OCI-LY1 (cell line): ENCODE measurements around the gene TEX9.
"Not testable (repeated sequence)": the region's sequence is repeated elsewhere in the genome, so short reads cannot be mapped to it uniquely, and the experiment has no call there.

Experiments
- EZH2 ChIP-seq: fragments of 200-600 bp; sonication (generic), shearing (Covaris generic); IDR thresholded peaks from 2 replicates; pipeline ENCODE4 v1.8.0; 2017; ENCODE audit warnings: borderline replicate concordance, mixed run types, mild to moderate bottlenecking, antibody characterized with exemption, low read length, moderate library complexity, mixed read lengths
- TF ChIP-seq, protein P1 (sequence below): fragments of 200-600 bp; sonication (generic), shearing (Covaris generic); IDR thresholded peaks from 2 replicates; pipeline ENCODE4 v1.5.1; 2017; ENCODE audit warnings: mild to moderate bottlenecking, antibody characterized with exemption, low read length, moderate library complexity, mixed read lengths

DNA sequence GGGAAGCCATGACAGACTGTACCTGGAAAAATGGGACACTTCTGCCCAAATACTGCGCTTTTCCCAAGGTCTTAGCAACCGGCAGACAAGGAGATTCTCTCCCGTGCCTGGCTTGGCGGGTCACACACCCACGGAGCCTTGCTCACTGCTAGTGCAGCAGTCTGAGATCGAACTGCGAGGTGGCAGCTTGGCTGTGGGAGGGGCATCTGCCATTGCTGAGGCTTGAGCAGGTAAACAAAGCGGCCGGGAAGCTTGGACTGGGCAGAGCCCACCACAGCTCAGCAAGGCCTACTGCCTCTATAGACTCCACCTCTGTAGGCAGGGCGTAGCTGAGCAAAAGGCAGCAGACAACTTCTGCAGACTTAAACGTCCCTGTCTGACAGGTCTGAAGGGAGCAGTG, 34.0 kb downstream of the TEX9 start:
- not testable (repeated sequence) for TF ChIP-seq EZH2
- TF ChIP-seq, protein P1, sequence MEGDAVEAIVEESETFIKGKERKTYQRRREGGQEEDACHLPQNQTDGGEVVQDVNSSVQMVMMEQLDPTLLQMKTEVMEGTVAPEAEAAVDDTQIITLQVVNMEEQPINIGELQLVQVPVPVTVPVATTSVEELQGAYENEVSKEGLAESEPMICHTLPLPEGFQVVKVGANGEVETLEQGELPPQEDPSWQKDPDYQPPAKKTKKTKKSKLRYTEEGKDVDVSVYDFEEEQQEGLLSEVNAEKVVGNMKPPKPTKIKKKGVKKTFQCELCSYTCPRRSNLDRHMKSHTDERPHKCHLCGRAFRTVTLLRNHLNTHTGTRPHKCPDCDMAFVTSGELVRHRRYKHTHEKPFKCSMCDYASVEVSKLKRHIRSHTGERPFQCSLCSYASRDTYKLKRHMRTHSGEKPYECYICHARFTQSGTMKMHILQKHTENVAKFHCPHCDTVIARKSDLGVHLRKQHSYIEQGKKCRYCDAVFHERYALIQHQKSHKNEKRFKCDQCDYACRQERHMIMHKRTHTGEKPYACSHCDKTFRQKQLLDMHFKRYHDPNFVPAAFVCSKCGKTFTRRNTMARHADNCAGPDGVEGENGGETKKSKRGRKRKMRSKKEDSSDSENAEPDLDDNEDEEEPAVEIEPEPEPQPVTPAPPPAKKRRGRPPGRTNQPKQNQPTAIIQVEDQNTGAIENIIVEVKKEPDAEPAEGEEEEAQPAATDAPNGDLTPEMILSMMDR = not testable (repeated sequence)
